Right lobe of liver (tissue), 6 donors: Measurements from ENCODE around the gene DDX1. TPM values are rescaled to one million over a fixed set of nuclear protein-coding genes. Genes with fewer than 3 reads are reported as not detected.

ENCODE experiments used
- ATAC-seq, 4 donors: fragments of 200-7000 bp; cut with Tn5 transposase; one replicate each; pipeline ENCODE4 v1.9.1; 2020; ENCODE audit warnings: mild to moderate bottlenecking in 4 of 4, moderate library complexity in 4 of 4
- DNase-seq, 3 donors: peaks; one replicate each; pipeline ENCODE4 v3.0.0-alpha.2; 2020
- H3K27ac ChIP-seq, 3 donors: fragments of 200-600 bp; one replicate each; pipeline ENCODE4 v1.8.0; 2022
- H3K27me3 ChIP-seq, 2 donors: fragments of 200-600 bp; one replicate each; pipeline ENCODE4 v1.8.0; 2022
- H3K36me3 ChIP-seq, 4 donors: fragments of 200-600 bp; sonication (generic) in 1 of 4; one replicate each; pipeline versions ENCODE4 v1.5.1 to v1.8.0; 2017 to 2022; ENCODE audit warnings: control low read depth in 1 of 4
- H3K4me1 ChIP-seq, 4 donors: fragments of 200-600 bp; sonication (generic) in 1 of 4; one replicate each; pipeline versions ENCODE4 v1.5.1 to v1.8.0; 2017 to 2022; ENCODE audit warnings: control low read depth in 1 of 4
- H3K4me3 ChIP-seq, 3 donors: fragments of 200-600 bp; one replicate each; pipeline ENCODE4 v1.8.0; 2022
- H3K9me3 ChIP-seq, 4 donors: fragments of 200-600 bp; sonication (generic) in 1 of 4; one replicate each; pipeline versions ENCODE4 v1.5.1 to v1.8.0; 2017 to 2022; ENCODE audit warnings: control low read depth in 1 of 4
- CTCF ChIP-seq, 4 donors: fragments of 200-600 bp in 3 of 4; fragments of 450-650 bp in 1 of 4; IDR thresholded peaks; one replicate each; pipeline versions ENCODE4 v1.5.1 to v1.8.0; 2016 to 2022; ENCODE audit warnings: antibody characterized with exemption in 4 of 4, mild to moderate bottlenecking in 2 of 4
- POLR2A ChIP-seq: fragments of 450-650 bp; IDR thresholded peaks from one replicate; pipeline ENCODE4 v1.6.1; 2017; ENCODE audit warnings: antibody characterized with exemption, mild to moderate bottlenecking
- WGBS: methylation state at CpG from one replicate; pipeline ENCODE4 v1.1.6; 2018; ENCODE audit warnings: low coverage, low lambda C conversion rate; ENCODE audit not compliant: insufficient coverage; ENCODE audit errors: missing lambda C conversion rate; 5-methylcytosine and 5-hydroxymethylcytosine counted together
- intact Hi-C, 2 donors: fragments of 100-400 bp; cut with DNase I; formaldehyde crosslinking; loops; one replicate each; pipeline versions ENCODE4 v1.11.2 to v1.14.1; 2022
- total RNA-seq, 6 experiments: library from RNA; depleted of rRNA in 2 of 6; stranded (reverse); fragments of >200 nt in 2 of 6; fragmentation: NEBNext Ultra II Directional in 3 of 6; extraction: Animal tissue kit (Norgen Biotek cat#: 25700) in 3 of 6; gene quantifications; one replicate each; pipeline versions ENCODE4 v1.1.0 to v1.2.4, GENCODE V29; 2016 to 2023
- donor health status: DM: no; HTN: yes; CAD: no.
- donor health status: DM: no; HTN: no; CAD: no.
- donor health status: DM: no; HTN: no; CAD: no.
- donor health status: DM: no; HTN: yes; CAD: no.
- donor health status: DM: no; HTN: yes; CAD: no.

The DDX1 gene
- total RNA-seq, 6 experiments from 2014 or later = 29.7 to 43.5 (median 37.6) TPM

- H3K9me3 ChIP-seq = no peaks in the 10 kb centered on the region
- H3K4me1 ChIP-seq = no peaks in the 10 kb centered on the region
- 88% methylated on average over 3 of the region's 3 CpGs for WGBS
- no peak overlapping the region for H3K27ac ChIP-seq
- H3K27me3 ChIP-seq = no peaks in the 10 kb centered on the region
- DNase-seq (no peak), ATAC-seq (no peak)
- H3K4me3 ChIP-seq = no peak overlapping the region
- TF ChIP-seq POLR2A (no peak), CTCF (IDR thresholded peaks at IDR 0.05) (no peak)
- intact Hi-C loops = no loop called here
- peaks cover 0 to 14% (median 2%) of the 10 kb centered on the region in 4 donors for H3K36me3 ChIP-seq
Measured at GRCh38 chr2:15553951-15554350, 37.7 kb upstream of the DDX1 start.

- H3K4me3 ChIP-seq = no peak overlapping the region
- TF ChIP-seq POLR2A (no peak), CTCF (IDR thresholded peaks at IDR 0.05) (no peak)
- ATAC-seq (no peak), DNase-seq (no peak)
- peaks cover 0 to 14% (median 0%) of the 10 kb centered on the region in 4 donors for H3K36me3 ChIP-seq
- H3K9me3 ChIP-seq = no peaks in the 10 kb centered on the region
- H3K27ac ChIP-seq = no peak overlapping the region
- H3K4me1 ChIP-seq = peaks cover 0 to 5% (median 1%) of the 10 kb centered on the region in 4 donors
- intact Hi-C loops = no loop called here
- H3K27me3 ChIP-seq = no peaks in the 10 kb centered on the region
- 91% methylated on average over 5 of the region's 5 CpGs for WGBS
Measured at GRCh38 chr2:15554525-15555218, 37.0 kb upstream of the DDX1 start.

- no peaks in the 10 kb centered on the region for H3K9me3 ChIP-seq
- no peak for DNase-seq
- H3K4me1 ChIP-seq = peaks cover 0 to 7% (median 3%) of the 10 kb centered on the region in 4 donors
- peaks cover 0 to 10% (median 0%) of the 10 kb centered on the region in 4 donors for H3K36me3 ChIP-seq
- no peak overlapping the region for H3K4me3 ChIP-seq
- no peaks in the 10 kb centered on the region for H3K27me3 ChIP-seq
- intact Hi-C loops = no loop called here
- no peak overlapping the region for H3K27ac ChIP-seq
- no peak for ATAC-seq
- TF ChIP-seq CTCF (IDR thresholded peaks at IDR 0.05) (no peak), POLR2A (no peak)
- WGBS = 90% methylated on average over 3 of the region's 3 CpGs
Measured at GRCh38 chr2:15555760-15556193, 35.9 kb upstream of the DDX1 start.

GRCh38 chr2:15556311-15556930, 35.2 kb upstream of the DDX1 start:
- 90% methylated on average over 4 of the region's 4 CpGs for WGBS
- ATAC-seq (no peak), DNase-seq (no peak)
- H3K9me3 ChIP-seq = no peaks in the 10 kb centered on the region
- peaks cover 0 to 7% (median 3%) of the 10 kb centered on the region in 4 donors for H3K4me1 ChIP-seq
- H3K27me3 ChIP-seq = no peaks in the 10 kb centered on the region
- H3K36me3 ChIP-seq = peaks cover 0 to 7% (median 0%) of the 10 kb centered on the region in 4 donors
- H3K4me3 ChIP-seq = no peak overlapping the region
- TF ChIP-seq POLR2A = no peak
- no peak overlapping the region for H3K27ac ChIP-seq
- intact Hi-C loops = no loop called here

GRCh38 chr2:15557887-15558311, 33.8 kb upstream of the DDX1 start:
- no peak overlapping the region for H3K27ac ChIP-seq
- DNase-seq = no peak

More at GRCh38 chr2:15557887-15558311, 33.8 kb upstream of the DDX1 start:
- Histone ChIP-seq H3K36me3 (peaks cover 0 to 5% (median 0%) of the 10 kb centered on the region in 4 donors), H3K9me3 (no peaks in the 10 kb centered on the region), H3K27me3 (no peaks in the 10 kb centered on the region), H3K4me1 (peaks cover 0 to 12% (median 3%) of the 10 kb centered on the region in 4 donors), H3K4me3 (no peak overlapping the region)
- TF ChIP-seq POLR2A = no peak
- no peak for TF ChIP-seq CTCF (IDR thresholded peaks at IDR 0.05)
- 79% methylated on average over 5 of the region's 5 CpGs for WGBS
- no peak for ATAC-seq
- intact Hi-C loops = no loop called here
